ENCODE measurements around the gene HPSE.
A peak's percentile ranks its signal among the peaks of the same experiment; 100 is the strongest.
"Not testable (repeated sequence)": the region's sequence is repeated elsewhere in the genome, so short reads cannot be mapped to it uniquely, and the experiment has no call there.

HPSE gene

DNA sequence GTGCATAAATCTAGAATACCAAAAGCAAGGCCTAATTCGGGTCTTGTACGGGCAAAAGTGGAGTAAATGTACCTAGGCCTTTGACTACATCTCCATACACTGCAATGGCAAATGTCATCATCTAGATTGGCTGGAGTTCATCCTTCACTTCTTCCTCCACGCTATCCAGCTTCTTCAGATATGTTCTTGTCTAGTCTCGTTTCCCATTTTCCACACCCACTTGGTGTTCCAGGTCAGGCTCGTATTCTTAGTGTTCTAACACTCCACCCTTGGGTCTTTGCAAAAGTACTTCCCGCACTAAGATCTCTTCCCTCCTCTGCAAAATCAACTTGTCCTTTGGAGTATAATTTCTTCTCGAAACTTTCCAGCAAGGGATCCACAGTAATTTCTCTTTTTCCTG lies 51.5 kb downstream of the HPSE start:
- no peak for DNase-seq (ENCODE audit: low read depth)

DNA sequence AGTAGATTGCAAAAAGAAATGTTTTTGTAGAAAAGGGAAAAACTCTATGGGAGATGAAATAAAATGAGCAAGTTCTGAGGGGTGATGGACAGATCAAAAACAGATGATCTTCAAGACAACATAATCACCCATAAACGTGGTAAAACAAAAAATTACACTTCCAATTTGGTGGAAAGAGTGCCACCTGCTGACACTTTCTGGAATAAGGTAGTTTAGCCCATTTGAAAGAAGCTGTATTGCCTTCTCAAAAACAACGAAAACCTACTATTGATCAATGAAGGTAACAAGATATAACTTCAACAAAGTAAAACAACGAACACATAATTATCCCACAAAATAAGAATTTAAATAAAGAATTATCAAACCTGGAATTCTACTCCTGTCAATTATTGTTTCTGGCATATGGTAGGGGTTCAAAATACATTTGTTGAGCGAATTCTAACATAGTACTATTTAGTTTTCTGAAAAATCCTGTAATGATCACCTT lies 52.6 kb downstream of the HPSE start:
- DNase-seq (ENCODE audit: low read depth): peak; percentile 23

DNA sequence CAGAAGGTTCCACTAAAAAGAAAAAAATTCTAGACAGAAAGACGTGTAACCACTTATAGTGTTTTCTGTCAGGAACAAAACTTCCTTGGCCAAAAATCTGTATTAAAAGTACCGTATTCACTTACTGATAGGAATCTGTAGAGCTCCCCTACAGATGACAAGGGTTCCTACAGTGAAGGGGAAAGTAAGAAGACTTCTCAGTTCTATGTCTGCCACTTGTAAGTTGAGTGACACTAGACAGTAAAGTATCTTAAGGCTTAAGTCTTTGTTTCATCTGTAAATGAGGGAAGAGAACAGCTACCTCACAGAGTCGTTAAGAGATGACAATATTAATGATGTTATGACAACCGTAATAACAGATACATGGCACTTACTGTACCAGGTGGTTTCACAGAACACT lies 53.3 kb downstream of the HPSE start:
- DNase-seq (ENCODE audit: low read depth): no peak

DNA sequence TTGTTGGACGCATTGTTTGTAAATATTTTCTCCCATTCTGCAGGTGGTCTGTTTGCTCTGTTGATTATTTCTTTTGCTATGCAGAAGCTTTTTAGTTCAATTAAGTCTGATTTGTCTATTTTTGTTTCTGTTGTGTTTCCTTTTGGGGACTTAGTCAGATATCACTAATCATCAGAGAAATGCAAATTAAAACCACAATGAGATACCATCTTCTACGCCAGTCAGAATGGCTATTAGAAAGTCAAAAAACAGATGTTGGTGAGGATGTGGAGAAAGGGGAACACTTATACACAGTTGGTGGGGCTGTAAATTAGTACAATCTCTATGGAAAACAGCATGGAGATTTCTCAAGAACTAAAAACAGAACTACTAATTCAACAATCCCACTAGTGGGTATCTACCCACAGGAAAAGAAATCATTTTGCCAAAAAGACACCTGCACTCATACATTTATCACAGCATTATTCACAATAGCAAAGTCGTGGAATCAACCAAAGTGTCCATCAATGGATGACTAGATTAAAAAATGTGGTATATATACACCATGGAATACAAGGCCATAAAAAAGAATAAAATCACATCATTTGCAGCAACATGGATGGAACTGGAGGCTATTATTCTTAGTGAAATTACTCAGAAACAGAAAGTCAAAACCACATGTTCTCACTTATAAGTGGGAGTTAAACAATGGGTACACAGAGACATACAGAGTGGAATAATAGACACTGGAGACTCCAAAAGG lies 58.2 kb downstream of the HPSE start:
- no peak for DNase-seq (ENCODE audit: low read depth)

DNA sequence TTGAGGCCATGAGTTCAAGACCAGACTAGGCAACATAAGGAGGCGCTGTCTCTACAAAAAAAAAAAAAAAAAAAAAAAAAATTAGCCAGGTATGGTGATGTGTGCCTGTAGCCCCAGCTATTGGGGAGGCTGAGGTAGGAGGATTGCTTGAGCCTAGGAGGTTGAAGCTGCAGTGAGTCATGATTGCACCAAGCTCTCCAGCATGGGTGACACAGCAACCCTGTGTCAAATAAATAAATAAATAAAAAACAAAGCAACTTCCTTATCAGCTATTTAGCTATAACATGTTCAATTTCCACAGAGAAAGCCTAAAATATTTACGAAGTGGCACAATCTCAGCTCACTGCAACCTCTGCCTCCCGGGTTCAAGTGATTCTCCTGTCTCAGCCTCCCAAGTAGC lies 60.7 kb downstream of the HPSE start:
- not testable (repeated sequence) for DNase-seq (ENCODE audit: low read depth)

DNA sequence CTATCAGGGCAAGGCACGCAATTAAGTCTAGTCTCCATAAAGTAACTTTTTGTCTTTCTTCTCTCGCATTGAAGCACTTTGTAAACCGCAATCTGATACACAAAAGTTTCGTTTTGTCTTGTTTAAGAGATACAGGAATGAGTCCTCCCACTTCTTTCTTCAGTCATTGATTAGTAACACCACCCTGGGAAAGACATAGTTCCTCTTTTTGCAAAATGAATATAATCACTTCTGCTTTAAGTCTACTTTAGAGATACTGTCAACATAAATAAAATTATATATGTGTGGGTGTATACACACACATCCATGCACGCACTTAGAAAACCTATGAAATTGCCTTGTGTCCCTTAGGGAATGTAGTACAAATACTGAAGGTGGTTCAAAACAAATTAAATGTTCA lies 61.7 kb downstream of the HPSE start:
- DNase-seq (ENCODE audit: low read depth): no peak

DNA sequence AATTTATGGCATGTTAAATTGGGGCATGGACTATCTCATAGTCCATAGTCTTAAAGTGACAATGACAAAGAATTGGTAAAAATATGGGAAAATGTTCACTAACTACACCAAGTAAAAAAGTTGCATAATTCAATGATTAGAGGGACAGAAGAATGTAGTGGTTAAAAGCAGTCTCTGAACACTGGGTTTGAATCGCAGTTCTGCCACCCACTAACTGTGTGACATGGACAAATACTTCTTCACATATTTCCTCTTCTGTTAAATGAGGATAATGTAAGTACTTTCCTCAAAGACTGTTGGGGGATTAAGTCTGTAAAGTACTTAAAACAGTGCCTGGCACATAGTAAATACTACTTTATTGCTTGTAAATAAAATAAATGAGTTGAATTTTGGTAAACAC lies 65.4 kb downstream of the HPSE start:
- no peak for DNase-seq (ENCODE audit: low read depth)

DNA sequence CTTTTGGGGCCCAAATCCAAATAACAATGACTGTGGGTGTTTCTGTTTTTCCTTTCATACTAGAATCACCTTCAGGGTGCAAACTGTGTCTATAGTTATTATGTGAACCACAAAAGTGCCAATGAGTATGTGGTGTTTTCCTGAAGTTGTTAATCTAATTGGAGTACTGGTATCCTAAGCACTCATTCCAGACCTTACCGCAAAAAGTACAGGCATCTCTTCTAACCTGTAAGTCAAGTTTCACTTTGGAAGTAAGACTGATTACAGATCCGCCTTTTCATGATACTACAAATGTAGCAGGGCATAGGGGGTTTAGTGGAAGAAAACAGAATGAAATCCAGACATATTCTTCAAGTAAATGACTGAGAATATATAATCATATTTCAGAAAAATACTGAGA lies 66.2 kb downstream of the HPSE start:
- no peak for DNase-seq (ENCODE audit: low read depth)

DNA sequence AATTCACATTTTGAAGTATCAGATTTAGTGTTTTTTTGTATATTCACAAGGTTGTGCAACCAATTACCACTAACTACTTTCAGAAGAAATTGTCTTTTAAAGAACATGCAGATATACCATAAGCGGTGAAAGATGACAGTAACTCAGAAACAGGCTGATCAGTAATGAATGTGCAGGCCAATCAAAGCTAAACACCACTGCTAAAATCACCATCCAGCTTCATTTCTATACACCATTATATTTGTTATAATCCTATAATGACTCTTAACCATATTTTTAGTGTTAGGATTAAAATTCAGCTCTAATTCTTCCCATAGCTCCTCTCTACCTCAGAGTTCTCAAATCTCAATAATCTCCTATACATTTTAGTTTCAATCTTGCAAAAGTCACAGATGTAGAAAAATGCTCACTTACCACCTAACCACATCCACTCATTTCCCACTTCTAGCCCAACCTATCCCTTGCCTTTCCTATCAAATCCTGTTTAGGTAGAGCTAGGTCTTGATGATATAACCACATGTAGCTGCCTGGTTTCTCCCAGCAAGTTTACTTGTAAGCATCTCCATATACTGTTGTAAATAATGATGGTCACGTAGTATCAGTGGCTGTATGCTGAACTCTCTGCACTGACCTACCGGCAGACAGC lies 66.7 kb downstream of the HPSE start:
- DNase-seq (ENCODE audit: low read depth): no peak

DNA sequence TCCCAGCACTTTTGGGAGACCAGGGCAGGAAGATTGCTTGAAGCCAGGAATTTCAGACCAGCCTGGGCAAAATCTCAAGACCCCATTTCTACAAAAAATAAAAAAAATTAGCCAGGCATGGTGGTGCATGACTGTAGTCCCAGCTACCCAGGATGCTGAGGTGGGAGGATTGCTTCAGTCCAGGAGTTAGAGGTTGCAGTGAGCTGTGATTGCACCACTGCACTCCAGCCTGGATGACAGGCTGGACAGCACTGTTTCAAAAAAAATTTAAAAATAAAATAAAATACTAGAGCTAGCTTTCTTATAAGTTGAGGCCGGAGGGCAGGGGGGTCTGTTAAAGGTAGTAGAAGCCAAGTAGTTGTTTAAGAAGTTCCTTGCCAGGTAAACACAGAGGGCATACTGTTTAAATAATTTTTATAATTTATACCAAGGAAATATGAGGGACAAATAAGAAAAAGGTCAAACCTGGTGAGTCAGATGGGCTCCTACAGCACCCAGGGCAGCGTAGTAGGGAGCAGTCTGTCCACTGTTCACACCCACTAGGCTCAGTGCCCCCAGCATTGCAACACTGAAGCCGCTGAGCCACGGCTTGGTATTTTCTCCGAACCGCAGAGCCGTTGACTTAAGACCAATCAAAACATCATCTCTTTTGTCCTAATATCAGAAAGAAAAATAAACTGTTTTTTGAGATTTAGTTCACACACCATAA lies 67.4 kb downstream of the HPSE start:
- no peak for DNase-seq (ENCODE audit: low read depth)

DNA sequence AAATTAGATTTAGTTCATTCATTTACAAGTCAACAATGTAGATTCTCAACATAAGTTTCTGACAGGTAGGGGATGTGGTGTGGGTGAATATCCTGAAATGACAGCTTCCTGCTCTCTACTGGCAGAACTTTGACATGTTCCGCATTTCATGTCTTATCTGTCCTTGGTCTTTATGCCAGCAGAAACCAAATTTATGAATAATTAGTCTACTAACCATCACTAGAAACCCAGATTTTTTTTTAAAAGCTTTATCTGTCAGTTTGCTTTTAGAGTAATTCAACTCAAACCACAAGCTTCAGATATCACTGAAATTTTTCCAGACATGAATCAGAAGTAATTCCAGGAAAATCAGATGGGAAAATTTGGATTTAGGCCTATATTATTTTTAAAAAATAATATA lies 68.0 kb downstream of the HPSE start:
- DNase-seq (ENCODE audit: low read depth): no peak

DNA sequence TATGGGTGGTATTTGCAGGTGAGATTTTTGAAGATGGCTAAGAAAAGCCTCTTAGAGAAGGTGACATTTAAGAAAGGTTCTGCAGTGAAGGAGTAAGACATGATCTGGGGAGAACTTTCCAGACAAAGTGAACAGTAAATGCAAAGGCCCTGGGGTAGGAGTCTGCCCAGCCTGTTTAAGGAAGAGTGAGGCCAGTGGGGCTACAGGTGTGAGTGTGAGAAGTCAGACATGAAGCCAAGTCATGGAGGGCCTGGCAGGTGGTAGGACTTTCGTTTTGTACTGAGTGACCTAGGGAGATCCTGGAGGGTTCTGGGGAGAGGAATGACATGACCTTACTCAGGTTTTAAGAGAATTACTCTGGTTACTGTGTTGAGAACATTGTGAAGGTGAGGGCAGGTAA lies 71.5 kb downstream of the HPSE start:
- no peak for DNase-seq (ENCODE audit: low read depth)

DNA sequence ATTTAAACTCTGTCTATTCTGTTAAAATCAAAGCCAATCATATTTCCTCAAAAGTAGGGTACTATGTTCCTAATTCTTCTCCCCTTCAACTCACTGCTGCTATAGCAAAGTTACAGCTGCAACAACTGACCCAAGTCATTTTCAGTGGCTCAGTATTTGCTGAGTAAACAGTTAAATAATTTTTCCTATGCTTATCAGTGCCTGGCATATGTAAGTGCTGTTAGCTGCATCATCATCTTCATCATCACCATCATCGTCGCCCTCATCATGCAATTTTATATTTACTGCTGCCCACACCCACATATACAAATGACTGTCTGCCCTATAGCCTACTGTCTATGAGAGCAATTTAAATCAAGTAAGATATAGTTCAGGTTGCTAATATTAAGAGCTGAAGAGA lies 72.0 kb downstream of the HPSE start:
- DNase-seq (ENCODE audit: low read depth): no peak

DNA sequence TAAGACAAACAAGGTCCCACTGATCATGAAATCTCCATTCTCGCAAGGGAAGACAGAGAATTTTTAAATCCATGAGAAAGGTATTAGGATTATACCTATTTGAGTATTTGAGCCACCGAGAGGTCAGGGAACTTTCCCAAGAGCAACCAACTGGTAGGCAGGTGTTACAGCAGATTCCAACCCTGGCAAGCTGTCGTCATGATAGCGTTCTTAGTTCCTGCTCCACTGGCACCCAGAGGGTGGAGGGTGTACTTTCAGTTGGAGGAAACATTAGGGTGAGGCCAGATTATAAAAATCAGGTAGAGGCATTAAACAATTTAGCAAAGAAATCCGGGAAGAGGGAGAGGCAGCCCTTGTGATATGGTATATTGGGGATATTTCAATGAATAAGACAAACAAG lies 73.3 kb downstream of the HPSE start:
- DNase-seq (ENCODE audit: low read depth): no peak

DNA sequence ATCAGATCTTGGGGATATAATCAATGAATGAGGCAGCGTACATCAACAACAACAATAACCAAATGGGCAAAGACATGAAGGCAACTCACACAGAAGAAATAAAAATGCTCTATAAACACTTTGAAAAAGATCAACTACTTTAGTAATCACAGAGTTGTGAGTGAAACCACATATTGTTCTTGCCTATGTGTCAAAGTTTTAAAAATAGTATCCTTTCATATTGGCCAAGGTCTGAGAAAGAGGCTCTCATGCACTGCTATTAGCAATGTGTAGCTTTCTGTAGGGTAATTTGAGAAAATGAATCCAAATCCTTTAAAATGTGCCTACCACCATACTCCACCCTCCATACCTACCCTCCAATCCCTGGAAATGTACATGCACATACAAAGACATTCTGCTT lies 75.1 kb downstream of the HPSE start:
- no peak for DNase-seq (ENCODE audit: low read depth)

DNA sequence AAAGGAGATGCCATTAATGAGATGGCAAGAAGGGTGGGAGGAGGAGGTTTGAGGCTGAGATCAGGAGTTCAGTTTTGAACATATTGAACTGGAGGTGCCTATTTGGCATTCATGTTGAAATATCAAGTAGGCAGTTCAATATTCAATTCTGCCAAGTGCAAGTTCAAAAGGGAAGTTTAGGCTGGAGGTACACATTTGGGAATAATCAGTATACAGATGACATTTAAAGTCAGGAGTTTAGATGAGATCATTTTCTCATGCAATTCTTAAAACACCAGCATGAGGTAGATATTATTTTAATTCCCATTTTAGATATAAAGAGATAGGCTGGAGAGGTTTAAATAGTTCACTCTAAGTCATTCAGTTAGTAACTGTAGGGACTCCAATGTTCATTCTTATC lies 76.2 kb downstream of the HPSE start:
- no peak for DNase-seq (ENCODE audit: low read depth)

DNA sequence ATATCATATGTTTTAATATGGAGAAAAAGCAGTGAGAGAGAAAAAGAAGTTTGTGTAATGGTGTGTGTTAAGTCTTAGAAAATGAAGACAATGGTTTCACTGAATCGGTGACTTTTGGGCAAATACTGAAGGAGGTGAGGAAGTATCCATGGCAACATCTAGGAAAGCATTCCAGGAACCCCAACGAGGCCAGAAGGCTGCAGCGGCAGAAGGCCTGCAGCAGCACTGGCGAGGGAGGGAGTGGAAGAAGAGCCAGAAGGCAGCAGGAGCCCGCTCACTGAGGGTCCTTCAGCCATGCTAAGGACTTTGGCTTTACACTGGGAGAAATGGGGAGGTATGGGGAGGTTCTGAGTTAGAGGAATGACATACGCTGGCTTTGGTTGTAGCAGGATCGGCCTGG lies 76.8 kb downstream of the HPSE start:
- no peak for DNase-seq (ENCODE audit: low read depth)

DNA sequence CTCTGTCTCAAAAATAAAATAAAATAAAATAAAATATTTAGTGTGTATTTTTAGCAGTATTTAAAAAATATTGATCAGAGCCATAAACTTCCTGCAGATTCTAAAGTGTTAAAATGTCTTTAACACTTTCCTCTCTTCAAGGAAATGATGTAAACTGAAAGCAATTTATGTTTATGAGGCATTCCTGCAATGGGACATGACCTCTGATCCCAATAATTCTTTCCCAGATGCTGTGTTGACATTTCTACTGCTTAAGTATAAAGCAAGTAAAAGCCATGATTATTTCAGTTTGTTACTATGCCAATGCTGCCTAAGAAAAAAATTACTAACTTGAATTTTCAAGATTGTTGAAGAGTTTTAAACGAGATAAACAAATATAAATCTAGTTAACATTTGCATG lies 79.1 kb downstream of the HPSE start:
- DNase-seq (ENCODE audit: low read depth): no peak

DNA sequence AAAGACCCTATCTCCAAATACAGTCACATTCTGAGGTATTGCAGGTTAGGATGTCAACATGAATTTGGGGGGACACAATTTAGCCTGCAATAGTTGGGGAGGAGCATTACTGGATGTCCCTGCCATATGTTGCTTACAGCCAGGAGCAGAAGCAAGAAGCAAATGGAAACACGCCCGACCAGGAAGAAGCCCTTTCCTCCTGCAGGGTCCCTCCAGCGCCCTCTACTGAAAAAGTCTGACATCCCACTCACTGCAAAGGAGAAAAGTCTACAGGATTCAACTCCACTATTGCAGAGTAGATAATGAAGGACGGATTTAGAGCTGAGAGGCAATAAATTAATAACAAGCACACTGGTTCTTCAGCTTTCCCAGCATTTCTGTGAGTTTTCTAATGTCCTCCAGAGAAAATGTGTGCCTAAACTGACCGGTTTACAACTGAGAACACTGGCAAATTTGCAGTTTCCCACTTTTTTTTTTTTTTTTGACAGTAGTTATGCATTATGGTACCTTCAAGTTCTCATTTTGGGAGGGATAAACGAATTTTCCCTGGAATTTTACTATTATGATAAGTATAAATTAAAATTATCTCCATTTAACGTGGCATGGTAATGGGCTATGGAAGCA lies 81.8 kb downstream of the HPSE start:
- peak; percentile 42 for DNase-seq (ENCODE audit: low read depth)

DNA sequence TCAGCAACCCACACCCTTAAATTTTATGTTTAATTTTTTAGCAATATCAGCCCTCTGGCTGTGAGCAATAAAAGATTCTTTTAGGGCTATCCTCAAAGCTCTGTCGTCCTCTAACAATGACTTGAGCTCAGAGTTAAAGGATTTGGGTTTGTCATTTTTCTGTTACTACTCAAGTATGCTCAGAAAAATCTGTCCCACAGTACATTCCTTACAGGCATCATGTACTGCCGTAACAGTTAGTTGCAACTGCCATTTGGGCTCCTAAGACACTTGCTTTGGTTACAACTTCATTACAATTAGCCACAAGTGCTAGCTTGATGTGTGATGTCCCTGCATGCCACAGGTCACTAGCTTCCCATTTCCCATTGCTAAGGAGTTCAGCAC lies 83.2 kb downstream of the HPSE start:
- no peak for DNase-seq (ENCODE audit: low read depth)

DNA sequence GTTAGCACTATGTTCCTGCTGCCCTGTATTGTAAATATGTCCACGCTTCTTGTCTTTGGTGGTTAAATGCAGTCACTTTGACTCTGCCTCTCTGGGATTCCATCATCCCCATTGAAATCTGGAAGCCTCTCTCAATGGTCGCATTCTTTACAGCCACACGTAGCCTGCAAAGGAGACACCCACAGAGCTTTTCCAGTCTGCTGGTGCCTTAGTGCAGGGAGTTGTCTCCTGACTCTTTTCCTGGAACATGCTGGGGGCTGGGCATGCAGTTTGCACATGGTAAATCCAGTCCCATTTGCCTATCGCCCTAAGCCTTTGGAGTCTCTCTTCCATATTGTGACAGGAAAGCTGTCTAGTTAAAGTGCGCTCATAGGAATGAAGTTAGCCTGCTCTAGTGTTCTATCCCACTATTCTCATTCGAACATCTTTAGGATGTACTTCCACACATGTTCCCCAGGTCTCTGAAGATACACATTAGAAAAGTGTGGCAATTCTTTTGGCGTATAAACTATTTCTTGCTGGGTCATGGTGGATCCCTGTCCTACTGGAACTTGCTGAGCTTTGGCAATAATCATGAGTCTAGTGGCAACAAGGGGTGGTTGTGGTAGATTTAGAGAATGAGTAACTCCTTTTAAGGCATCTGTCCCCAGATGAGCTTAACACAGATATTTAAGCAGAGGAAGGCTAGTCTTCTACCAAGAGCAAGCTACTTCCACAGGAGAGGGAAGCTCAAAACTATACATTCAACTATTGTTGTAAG lies 83.8 kb downstream of the HPSE start:
- DNase-seq (ENCODE audit: low read depth): no peak

DNA sequence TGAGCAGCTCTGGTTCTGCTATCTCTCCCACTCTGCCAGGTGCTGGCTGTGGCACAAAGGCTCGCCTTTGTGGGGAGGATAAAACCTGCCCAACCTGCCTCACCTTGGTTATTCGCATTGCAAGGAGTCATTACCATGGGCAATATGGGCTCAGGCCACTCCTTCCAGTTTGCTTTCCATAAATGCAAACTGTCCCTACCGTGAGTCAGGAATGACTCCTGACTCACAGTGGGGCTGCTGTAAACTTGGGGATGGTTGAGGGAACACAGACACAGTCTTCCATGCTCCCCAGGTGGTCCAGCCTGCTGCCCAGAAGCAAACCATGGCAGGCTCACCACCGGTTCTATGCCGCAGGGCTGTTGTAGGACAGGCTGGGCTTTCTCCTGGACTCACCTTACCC lies 86.2 kb downstream of the HPSE start:
- DNase-seq (ENCODE audit: low read depth): no peak

All from stimulated activated CD8-positive, alpha-beta memory T cell treated with anti-CD3 and anti-CD28 coated beads, Interleukin-4, amount 100 ng/mL, for 24 hours (primary cell).